Upper lobe of left lung (tissue), 6 donors: Measurements from ENCODE around the gene VOPP1. TPM values are rescaled to one million over a fixed set of nuclear protein-coding genes. Genes with fewer than 3 reads are reported as not detected.

Experiments used
- ATAC-seq, 2 donors: fragments of 200-7000 bp; cut with Tn5 transposase; one replicate each; pipeline ENCODE4 v1.9.1; 2022; ENCODE audit warnings: mild to moderate bottlenecking in 2 of 2, moderate library complexity in 2 of 2; ENCODE audit not compliant: low FRiP score in 2 of 2
- DNase-seq, 2 donors: peaks; one replicate each; pipeline ENCODE4 v3.0.0-alpha.2; 2019 to 2020
- H3K27ac ChIP-seq, 4 donors: fragments of 200-600 bp; sonication (generic); one replicate each; pipeline ENCODE4 v1.5.1; 2016 to 2019
- H3K27me3 ChIP-seq, 4 donors: fragments of 200-600 bp; sonication (generic); one replicate each; pipeline ENCODE4 v1.5.1; 2017 to 2019
- H3K36me3 ChIP-seq, 4 donors: fragments of 200-600 bp; sonication (generic); one replicate each; pipeline ENCODE4 v1.5.1; 2016 to 2019
- H3K4me1 ChIP-seq, 4 donors: fragments of 200-600 bp; sonication (generic); one replicate each; pipeline ENCODE4 v1.5.1; 2018 to 2019
- H3K4me3 ChIP-seq, 4 donors: fragments of 200-600 bp; sonication (generic); one replicate each; pipeline ENCODE4 v1.5.1; 2017 to 2019; ENCODE audit warnings: mild to moderate bottlenecking in 2 of 4, moderate library complexity in 1 of 4
- H3K9me3 ChIP-seq, 4 donors: fragments of 200-600 bp; sonication (generic); one replicate each; pipeline ENCODE4 v1.5.1; 2018 to 2019
- CTCF ChIP-seq, 6 experiments: fragments of 450-650 bp in 4 of 6; fragments of 200-600 bp in 2 of 6; sonication (generic) in 2 of 6; IDR thresholded peaks; one replicate each; pipeline ENCODE4 v1.5.1; 2016 to 2019; ENCODE audit warnings: antibody characterized with exemption in 6 of 6
- EP300 ChIP-seq, 4 donors: sonication (generic); formaldehyde crosslinking; IDR thresholded peaks; one replicate each; pipeline ENCODE4 v1.5.1; 2017; ENCODE audit warnings: antibody characterized with exemption in 4 of 4, control low read depth in 2 of 4
- POLR2A ChIP-seq, 4 donors: fragments of 450-650 bp; IDR thresholded peaks; one replicate each; pipeline ENCODE4 v1.5.1; 2016 to 2017; ENCODE audit warnings: antibody characterized with exemption in 4 of 4, mild to moderate bottlenecking in 2 of 4
- POLR2AphosphoS5 ChIP-seq, 2 donors: sonication (generic); formaldehyde crosslinking; IDR thresholded peaks; one replicate each; pipeline ENCODE4 v1.5.1; 2017; ENCODE audit warnings: antibody characterized with exemption in 2 of 2
- WGBS, 2 donors: methylation state at CpG; one replicate each; pipeline ENCODE4 v1.1.5; 2017 to 2018; 5-methylcytosine and 5-hydroxymethylcytosine counted together
- total RNA-seq, 6 donors: library from RNA; depleted of rRNA in 4 of 6; stranded (reverse); fragments of >200 nt in 4 of 6; gene quantifications; one replicate each; pipeline versions ENCODE4 v1.1.0 to v1.2.1, GENCODE V29; 2016 to 2021
- donor health status: DM: no; HTN: no; CAD: no; lungs with moderate emphysema.
- donor health status: DM: no; HTN: yes; CAD: no; lungs with severe emphysema.

The VOPP1 gene
- total RNA-seq, 6 donors from 2014 or later, result 27.2 to 67.6 (median 45.0) TPM

DNA sequence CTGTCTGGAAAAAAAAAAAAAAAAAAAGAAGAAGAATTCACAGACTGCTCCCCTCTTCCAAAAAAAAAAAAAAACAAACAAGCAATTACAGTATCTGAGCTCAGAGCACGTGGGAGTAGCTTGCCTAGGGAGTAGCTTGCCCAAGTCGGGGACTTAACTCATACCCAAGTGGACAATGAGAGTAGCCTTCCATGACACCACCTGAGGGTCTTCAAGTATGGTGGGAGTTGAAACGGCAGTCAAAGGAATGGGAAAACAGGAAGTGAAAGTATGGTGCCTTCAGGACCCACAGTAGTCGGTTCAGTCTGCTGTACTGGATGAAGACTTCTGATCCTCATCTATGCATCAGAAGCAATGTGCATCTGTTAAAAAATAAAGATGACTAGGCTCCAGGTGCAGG is 10.6 kb downstream of the VOPP1 start:
- TF ChIP-seq POLR2A (IDR thresholded peaks at IDR 0.05) (no peak), POLR2AphosphoS5 (IDR thresholded peaks at IDR 0.05) (no peak), EP300 (IDR thresholded peaks at IDR 0.05) (no peak), CTCF (IDR thresholded peaks at IDR 0.05) (no peak)
- 84 to 86% methylated on average over 4 of the region's 4 CpGs for WGBS, 2 donors
- peaks cover 4 to 16% (median 4%) of the 10 kb centered on the region in 4 donors for H3K4me1 ChIP-seq
- DNase-seq (no peak), ATAC-seq (no peak)
- no peaks in the 10 kb centered on the region for H3K27me3 ChIP-seq
- no peak overlapping the region for H3K4me3 ChIP-seq
- no peaks in the 10 kb centered on the region for H3K36me3 ChIP-seq
- no peak overlapping the region for H3K27ac ChIP-seq
- no peaks in the 10 kb centered on the region for H3K9me3 ChIP-seq

DNA sequence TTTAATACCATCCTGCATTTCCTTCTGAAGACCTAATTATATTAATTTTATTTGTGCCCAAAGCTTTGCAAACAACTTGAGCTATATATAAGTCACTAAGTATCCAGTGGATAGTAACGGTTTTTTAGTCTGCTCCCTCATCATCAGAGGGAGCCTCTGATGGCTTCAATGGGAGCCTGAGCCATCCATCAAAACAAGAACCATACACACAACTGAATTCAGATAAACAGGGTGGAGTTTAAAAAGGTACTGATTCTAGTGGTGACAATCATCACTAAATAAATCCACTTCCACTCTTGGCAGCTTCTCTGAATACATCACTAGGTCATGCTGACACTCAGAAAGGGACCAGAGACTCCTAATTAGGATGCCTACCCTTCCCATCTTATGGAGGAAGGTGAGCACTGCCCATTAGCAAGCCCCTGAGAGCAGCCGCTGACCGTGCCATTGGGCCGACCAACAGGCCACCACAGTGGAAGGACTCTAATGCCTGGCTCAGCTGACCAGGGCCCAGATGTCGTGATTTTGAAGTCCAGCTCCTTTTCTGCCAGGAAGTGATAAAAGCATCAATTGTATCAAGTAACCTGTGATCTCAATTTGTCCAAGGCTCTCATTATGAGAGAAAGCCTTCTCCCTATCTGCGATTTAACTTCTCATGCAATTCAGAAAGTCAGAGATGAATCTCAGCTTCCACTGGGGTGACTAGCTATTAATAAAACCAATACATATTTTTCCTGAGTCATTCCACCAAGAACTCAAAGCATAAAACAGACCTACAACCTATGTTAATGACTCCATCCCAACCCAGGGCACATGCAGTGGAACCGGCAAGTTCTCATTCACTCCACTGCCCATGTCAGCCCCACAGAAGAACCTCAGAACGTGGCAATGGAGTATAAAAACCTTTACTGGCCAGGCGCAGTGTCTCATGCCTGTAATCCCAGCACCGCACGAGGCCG is 13.1 kb downstream of the VOPP1 start:
- TF ChIP-seq POLR2A (IDR thresholded peaks at IDR 0.05), result no peak
- no peak for TF ChIP-seq EP300 (IDR thresholded peaks at IDR 0.05)
- no peak for TF ChIP-seq CTCF (IDR thresholded peaks at IDR 0.05)
- no peak for TF ChIP-seq POLR2AphosphoS5 (IDR thresholded peaks at IDR 0.05)
- peaks cover 0 to 4% (median 0%) of the 10 kb centered on the region in 4 donors for H3K36me3 ChIP-seq
- 86 to 91% methylated on average over 11 to 12 of the region's 12 CpGs for WGBS, 2 donors

GRCh38 chr7:55557666-55558188 is 14.6 kb downstream of the VOPP1 start:
- no peak overlapping the region for H3K4me3 ChIP-seq
- peaks cover 0 to 4% (median 0%) of the 10 kb centered on the region in 4 donors for H3K36me3 ChIP-seq
- ATAC-seq (no peak), DNase-seq (no peak)
- peaks cover 8 to 14% (median 12%) of the 10 kb centered on the region in 4 donors for H3K4me1 ChIP-seq
- no peak for TF ChIP-seq POLR2AphosphoS5 (IDR thresholded peaks at IDR 0.05)
- TF ChIP-seq POLR2A (IDR thresholded peaks at IDR 0.05), result no peak
- TF ChIP-seq CTCF (IDR thresholded peaks at IDR 0.05), result no peak
- peak overlapping the region in 1 of 4 donors; percentile 2 for H3K27ac ChIP-seq
- H3K27me3 ChIP-seq, result no peaks in the 10 kb centered on the region
- 50 to 67% methylated on average over 7 of the region's 7 CpGs for WGBS, 2 donors
- no peaks in the 10 kb centered on the region for H3K9me3 ChIP-seq

More for the DNA sequence above, 13.1 kb downstream of the VOPP1 start:
- Histone ChIP-seq H3K27ac (no peak overlapping the region), H3K4me3 (no peak overlapping the region), H3K9me3 (no peaks in the 10 kb centered on the region), H3K4me1 (peaks cover 0 to 2% (median 0%) of the 10 kb centered on the region in 4 donors), H3K27me3 (no peaks in the 10 kb centered on the region)
- DNase-seq, result no peak
- no peak for ATAC-seq

DNA sequence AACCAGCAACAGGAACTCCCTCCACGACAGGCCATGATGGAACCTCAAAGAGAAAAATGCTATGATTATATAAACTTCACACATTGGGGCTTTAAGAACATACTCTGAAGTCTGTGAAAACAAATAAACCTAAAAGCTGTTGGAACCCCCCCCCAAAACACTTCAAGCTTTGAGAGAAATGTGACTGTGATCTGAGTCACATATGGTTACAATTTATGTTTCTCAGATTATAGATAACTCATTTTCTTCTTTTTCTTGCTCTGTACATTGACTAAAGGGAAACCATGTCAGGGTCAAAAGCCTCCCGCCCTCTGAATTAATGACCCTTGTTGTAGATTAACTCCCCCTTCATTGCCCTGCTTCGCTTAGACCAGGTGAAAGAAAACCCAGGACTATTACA is 15.8 kb downstream of the VOPP1 start:
- WGBS, 2 donors, result 83 to 89% methylated on average over 3 of the region's 3 CpGs
- Histone ChIP-seq H3K27me3 (no peaks in the 10 kb centered on the region), H3K36me3 (peaks cover 0 to 4% (median 0%) of the 10 kb centered on the region in 4 donors), H3K4me3 (no peak overlapping the region), H3K9me3 (no peaks in the 10 kb centered on the region), H3K4me1 (peaks cover 17 to 24% (median 20%) of the 10 kb centered on the region in 4 donors), H3K27ac (no peak overlapping the region)
- TF ChIP-seq POLR2AphosphoS5 (IDR thresholded peaks at IDR 0.05), result no peak
- ATAC-seq (no peak), DNase-seq (no peak)

DNA sequence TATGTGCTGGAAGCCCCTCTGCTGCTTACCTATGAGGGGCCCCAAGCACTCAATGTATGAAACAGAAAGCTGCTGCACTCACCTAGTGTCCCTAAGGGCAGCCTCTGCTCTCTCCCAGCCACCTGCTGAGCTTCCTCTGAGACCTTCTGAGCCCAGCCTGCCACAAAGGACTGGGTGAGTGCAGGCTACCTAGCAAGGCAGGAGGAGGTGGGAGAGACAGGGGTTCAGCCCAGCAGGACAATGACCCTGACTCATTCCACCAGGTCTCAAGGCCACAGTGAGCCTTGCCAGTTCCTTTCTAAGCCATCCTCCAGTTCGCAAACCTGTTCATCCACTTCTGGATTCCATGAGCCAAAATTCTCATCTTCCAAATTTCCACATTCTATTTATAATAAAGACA is 16.3 kb downstream of the VOPP1 start:
- TF ChIP-seq EP300 (IDR thresholded peaks at IDR 0.05) (no peak), CTCF (IDR thresholded peaks at IDR 0.05) (no peak), POLR2AphosphoS5 (IDR thresholded peaks at IDR 0.05) (no peak), POLR2A (IDR thresholded peaks at IDR 0.05) (no peak)
- 78 to 90% methylated on average over 1 of the region's 1 CpG for WGBS, 2 donors
- ATAC-seq (no peak), DNase-seq (no peak)
- Histone ChIP-seq H3K36me3 (peaks cover 0 to 4% (median 0%) of the 10 kb centered on the region in 4 donors), H3K9me3 (no peaks in the 10 kb centered on the region), H3K4me3 (no peak overlapping the region), H3K4me1 (peaks cover 19 to 29% (median 21%) of the 10 kb centered on the region in 4 donors), H3K27me3 (no peaks in the 10 kb centered on the region), H3K27ac (no peak overlapping the region)
